K562 (cell line): ENCODE data around the gene BAG5. TPM values are rescaled to one million over a fixed set of nuclear protein-coding genes. Genes with fewer than 3 reads are reported as not detected.

Experiments
- ARID1B ChIP-seq: fragments of 450-650 bp; IDR thresholded peaks from 2 replicates; pipeline ENCODE4 v1.6.1; 2016; ENCODE audit warnings: antibody characterized with exemption, mild to moderate bottlenecking, inconsistent platforms
- CBX3 ChIP-seq, 2 experiments: IDR thresholded peaks; 1 replicate in 1 of 2; 2 replicates in 1 of 2; pipeline ENCODE4 v1.6.1; 2012; ENCODE audit warnings: inconsistent platforms in 2 of 2, low read length in 2 of 2, borderline replicate concordance in 1 of 2, control low read depth in 1 of 2
- CEBPG ChIP-seq, 3 experiments: fragments of 200-800 bp in 1 of 3; sonication (Bioruptor generic) in 1 of 3; sonication (generic) in 1 of 3; formaldehyde crosslinking in 1 of 3; IDR thresholded peaks in 2 of 3; conservative IDR thresholded peaks in 1 of 3; 2 replicates each; pipeline versions ENCODE4 v1.6.1 to v1.8.0; 2016 to 2022; ENCODE audit warnings: missing compliant biosample characterization in 2 of 3, missing genetic modification characterization in 2 of 3, mild to moderate bottlenecking in 1 of 3, missing genetic modification reagents in 1 of 3
- EGR1 ChIP-seq: fragments of 450-650 bp; conservative IDR thresholded peaks from 2 replicates; pipeline ENCODE4 v1.6.1; 2017; ENCODE audit warnings: mild to moderate bottlenecking
- EP300 ChIP-seq: IDR thresholded peaks from 2 replicates; pipeline ENCODE4 v1.6.1; 2012; ENCODE audit warnings: low read length, improper control_type of control experiment
- ESRRA ChIP-seq: fragments of 450-650 bp; IDR thresholded peaks from 2 replicates; pipeline ENCODE4 v1.6.1; 2014; ENCODE audit warnings: low read depth, mild to moderate bottlenecking, moderate library complexity, borderline replicate concordance
- FOXP1 ChIP-seq: sonication (generic); formaldehyde crosslinking; IDR thresholded peaks from 2 replicates; pipeline ENCODE4 v1.8.0; 2022; ENCODE audit warnings: mild to moderate bottlenecking, missing genetic modification reagents
- IRF9 ChIP-seq: fragments of 450-650 bp; IDR thresholded peaks from 2 replicates; pipeline ENCODE4 v1.6.1; 2016; ENCODE audit warnings: missing biosample characterization, missing genetic modification characterization
- KAT7 ChIP-seq: sonication (generic); formaldehyde crosslinking; IDR thresholded peaks from 2 replicates; pipeline ENCODE4 v1.8.0; 2022; ENCODE audit warnings: missing genetic modification reagents, mild to moderate bottlenecking, borderline replicate concordance
- MYNN ChIP-seq, 2 experiments: sonication (generic); formaldehyde crosslinking in 1 of 2; IDR thresholded peaks; 2 replicates each; pipeline versions ENCODE4 v1.5.0 to v1.6.1; 2016 to 2020; ENCODE audit warnings: antibody characterized with exemption in 1 of 2, missing genetic modification reagents in 1 of 2
- NFRKB ChIP-seq: fragments of 450-650 bp; IDR thresholded peaks from 2 replicates; pipeline ENCODE4 v1.6.1; 2016; ENCODE audit warnings: low read depth
- PCBP1 ChIP-seq: fragments of 200-400 bp; formaldehyde crosslinking; IDR thresholded peaks from 2 replicates; pipeline ENCODE4 v1.6.1; 2018; ENCODE audit warnings: mild to moderate bottlenecking, low read depth, low read length; ENCODE audit not compliant: poor library complexity, severe bottlenecking
- POLR2A ChIP-seq: fragments of 450-650 bp; conservative IDR thresholded peaks from 2 replicates; pipeline ENCODE4 v1.6.1; 2016
- PTRF ChIP-seq: fragments of 450-650 bp; IDR thresholded peaks from 2 replicates; pipeline ENCODE4 v1.6.1; 2016; ENCODE audit warnings: mild to moderate bottlenecking, missing genetic modification characterization, missing compliant biosample characterization
- UBTF ChIP-seq, 2 experiments: IDR thresholded peaks; 2 replicates each; pipeline ENCODE4 v1.6.1; 2012; ENCODE audit warnings: improper control_type of control experiment in 2 of 2, low read depth in 2 of 2, low read length in 2 of 2, borderline replicate concordance in 1 of 2
- ZBTB33 ChIP-seq: sonication (generic); formaldehyde crosslinking; IDR thresholded peaks from 2 replicates; pipeline ENCODE4 v1.8.1; 2023; ENCODE audit warnings: mild to moderate bottlenecking, missing genetic modification reagents
- ZNF121 ChIP-seq: sonication (generic); formaldehyde crosslinking; conservative IDR thresholded peaks from 2 replicates; pipeline ENCODE4 v1.8.0; 2022; ENCODE audit warnings: missing genetic modification reagents
- ZSCAN32 ChIP-seq: fragments of 450-650 bp; formaldehyde crosslinking; IDR thresholded peaks from 2 replicates; pipeline ENCODE4 v1.4.0; 2020; ENCODE audit warnings: mild to moderate bottlenecking, moderate library complexity
- polyA plus RNA-seq, 8 experiments: library from polyadenylated mRNA; depleted of rRNA in 4 of 8; stranded (reverse) in 5 of 8; unstranded in 3 of 8; fragments of >200 nt; fragmentation: Nextera tagmentation in 2 of 8; fragmentation: Illumina TruSeq in 1 of 8; extraction: Ambion mirVana in 2 of 8; extraction: Trizol in 1 of 8; gene quantifications; 2 replicates each; pipeline versions ENCODE4 v1.2.1 to v1.2.3, GENCODE V29; 2011 to 2014; ENCODE audit warnings: inconsistent platforms in 1 of 8, missing spikeins in 1 of 8
- total RNA-seq, 7 experiments: library from RNA; depleted of rRNA in 6 of 7; stranded (reverse); fragments of >200 nt in 6 of 7; fragmentation: Illumina TruSeq in 2 of 7; extraction: Trizol in 2 of 7; gene quantifications; 2 replicates each; pipeline versions ENCODE4 v1.2.1 to v1.2.3, GENCODE V29; 2011 to 2021; ENCODE audit warnings: low replicate concordance in 1 of 7
- TF ChIP-seq, protein P1 (sequence below): fragments of 450-650 bp; IDR thresholded peaks from 2 replicates; pipeline ENCODE4 v1.6.1; 2016; ENCODE audit warnings: borderline replicate concordance

Gene BAG5
- total and polyA plus RNA-seq, 9 of the 15 experiments (the other 6 are each of a cell fraction or from before 2014, with no cell fraction given), result 7.9 to 21.4 (median 13.2) TPM

- no peak for TF ChIP-seq CEBPG (CRISPR knock-in tag; IDR thresholded peaks at IDR 0.05)
- no peak for TF ChIP-seq CEBPG (tag; conservative IDR thresholded peaks at IDR 0.05 in 1 of 2, IDR thresholded peaks at IDR 0.05 in 1 of 2)
- peak; percentile 58; the same call in 1 of the 2 replicates for TF ChIP-seq POLR2A
- TF ChIP-seq EGR1, result peak; percentile 52
- TF ChIP-seq IRF9, result no peak
- no peak for TF ChIP-seq PCBP1
- peak; percentile 33; the same call in 1 of the 2 replicates for TF ChIP-seq EP300
- TF ChIP-seq ZNF121 (CRISPR knock-in tag), result 0 out of 2 replicates have a peak, but pooled peaks have one; percentile 4
- TF ChIP-seq UBTF (IDR thresholded peaks at IDR 0.05; ENCODE audit: borderline replicate concordance in 1 of 2, low read depth in 2 of 2, low read length in 2 of 2), result 0 out of 4 replicates have a peak, but pooled peaks of 1 of the 2 experiments have one; percentile 51
- no peak for TF ChIP-seq PTRF (tag)
- TF ChIP-seq ZBTB33 (CRISPR knock-in tag), result no peak
- TF ChIP-seq, protein P1, sequence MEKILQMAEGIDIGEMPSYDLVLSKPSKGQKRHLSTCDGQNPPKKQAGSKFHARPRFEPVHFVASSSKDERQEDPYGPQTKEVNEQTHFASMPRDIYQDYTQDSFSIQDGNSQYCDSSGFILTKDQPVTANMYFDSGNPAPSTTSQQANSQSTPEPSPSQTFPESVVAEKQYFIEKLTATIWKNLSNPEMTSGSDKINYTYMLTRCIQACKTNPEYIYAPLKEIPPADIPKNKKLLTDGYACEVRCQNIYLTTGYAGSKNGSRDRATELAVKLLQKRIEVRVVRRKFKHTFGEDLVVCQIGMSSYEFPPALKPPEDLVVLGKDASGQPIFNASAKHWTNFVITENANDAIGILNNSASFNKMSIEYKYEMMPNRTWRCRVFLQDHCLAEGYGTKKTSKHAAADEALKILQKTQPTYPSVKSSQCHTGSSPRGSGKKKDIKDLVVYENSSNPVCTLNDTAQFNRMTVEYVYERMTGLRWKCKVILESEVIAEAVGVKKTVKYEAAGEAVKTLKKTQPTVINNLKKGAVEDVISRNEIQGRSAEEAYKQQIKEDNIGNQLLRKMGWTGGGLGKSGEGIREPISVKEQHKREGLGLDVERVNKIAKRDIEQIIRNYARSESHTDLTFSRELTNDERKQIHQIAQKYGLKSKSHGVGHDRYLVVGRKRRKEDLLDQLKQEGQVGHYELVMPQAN, result no peak
- no peak for TF ChIP-seq NFRKB
- no peak for TF ChIP-seq ZSCAN32 (CRISPR knock-in tag)
- TF ChIP-seq ARID1B, result peak; percentile 56; the same call in 1 of the 2 replicates
- no peak for TF ChIP-seq CBX3 (IDR thresholded peaks at IDR 0.05; ENCODE audit: borderline replicate concordance in 1 of 2, low read length in 2 of 2)
- no peak; the same call in 1 of the 2 replicates for TF ChIP-seq ESRRA
- peak; percentile 54; the same call in 1 of the 2 replicates for TF ChIP-seq MYNN (IDR thresholded peaks at IDR 0.05)
- no peak for TF ChIP-seq MYNN (CRISPR knock-in tag; IDR thresholded peaks at IDR 0.05)
- peak; percentile 64; the same call in 1 of the 2 replicates for TF ChIP-seq KAT7 (CRISPR knock-in tag)
- TF ChIP-seq FOXP1 (CRISPR knock-in tag), result no peak
These were observed 43.2 kb downstream of the BAG5 start (continued) for GRCh38 chr14:103519043-103519836.
